ENCODE results near the gene NEK2.
"Not testable (repeated sequence)": the region's sequence is repeated elsewhere in the genome, so short reads cannot be mapped to it uniquely, and the experiment has no call there.

Gene NEK2

GRCh38 chr1:211675230-211676105 is at the start of gene NEK2:
Gene NEK2, minus strand, starts transcription at chr1:211675621. Its CDS starts 142 bp downstream, at chr1:211675479.
- peak in 54 of 56 donors; percentile 14 to 90 (median 70) for DNase-seq

GRCh38 chr1:211724687-211725196 is 49.3 kb upstream of the NEK2 start:
- peak in 6 of 56 donors; percentile 14 to 40 (median 20) for DNase-seq

- DNase-seq: no peak
Observed at GRCh38 chr1:211723273-211723672, 47.9 kb upstream of the NEK2 start.

- DNase-seq: no peak
Observed at GRCh38 chr1:211722277-211723175, 47.1 kb upstream of the NEK2 start.

- DNase-seq: not testable (repeated sequence)
Observed at GRCh38 chr1:211716555-211716954, 41.1 kb upstream of the NEK2 start.

- DNase-seq: no peak
Observed at GRCh38 chr1:211715971-211716370, 40.5 kb upstream of the NEK2 start.

- DNase-seq: no peak
Observed at GRCh38 chr1:211714154-211714553, 38.7 kb upstream of the NEK2 start.

- no peak for DNase-seq
Observed at GRCh38 chr1:211713231-211713630, 37.8 kb upstream of the NEK2 start.

- DNase-seq: no peak
Observed at GRCh38 chr1:211711315-211711705, 35.9 kb upstream of the NEK2 start.

- DNase-seq: no peak
Observed at GRCh38 chr1:211710566-211711314, 35.3 kb upstream of the NEK2 start.

- DNase-seq: no peak
Observed at GRCh38 chr1:211708926-211709325, 33.5 kb upstream of the NEK2 start.

GRCh38 chr1:211708006-211708405 is 32.6 kb upstream of the NEK2 start:
- no peak for DNase-seq

GRCh38 chr1:211705467-211706091 is 30.2 kb upstream of the NEK2 start:
- no peak for DNase-seq

- DNase-seq: no peak
Observed at GRCh38 chr1:211704543-211704942, 29.1 kb upstream of the NEK2 start.

GRCh38 chr1:211703812-211704537 is 28.6 kb upstream of the NEK2 start:
- DNase-seq: peak in 19 of 56 donors; percentile 5 to 52 (median 28)

- no peak for DNase-seq
Observed at GRCh38 chr1:211701733-211702132, 26.3 kb upstream of the NEK2 start.

GRCh38 chr1:211699059-211699458 is 23.6 kb upstream of the NEK2 start:
- DNase-seq: peak in 1 of 56 donors; percentile 14

- DNase-seq: peak in 54 of 56 donors; percentile 15 to 90 (median 61)
Observed at GRCh38 chr1:211698161-211699026, 23.0 kb upstream of the NEK2 start.

- DNase-seq: no peak
Observed at GRCh38 chr1:211697356-211697755, 21.9 kb upstream of the NEK2 start.
